Fibroblast of villous mesenchyme (primary cell): ENCODE data around the gene TPH2. TPM values are rescaled to one million over a fixed set of nuclear protein-coding genes. Genes with fewer than 3 reads are reported as not detected.

Source experiments
- DNase-seq: peaks from one replicate; pipeline ENCODE4 v3.0.0-alpha.2; 2010; ENCODE audit warnings: low read depth
- H3K4me3 ChIP-seq: 2 replicates; pipeline ENCODE4 v1.5.1; 2011; ENCODE audit warnings: low read depth, mild to moderate bottlenecking, low read length
- CTCF ChIP-seq: IDR thresholded peaks from 2 replicates; pipeline ENCODE4 v1.5.1; 2012; ENCODE audit warnings: low read depth, mild to moderate bottlenecking, low read length; ENCODE audit not compliant: insufficient read depth
- total RNA-seq: library from RNA; depleted of rRNA; stranded (reverse); fragments of >200 nt; gene quantifications from 2 replicates; pipeline ENCODE4 v1.2.3, GENCODE V29; 2012

TPH2 gene
- total RNA-seq, 1 donor, result not detected

- no peak overlapping the region for H3K4me3 ChIP-seq
- TF ChIP-seq CTCF, result no peak
- DNase-seq, result no peak
These were observed 118.8 kb downstream of the TPH2 start for GRCh38 chr12:72057330-72057914.

- no peak for DNase-seq
- no peak overlapping the region for H3K4me3 ChIP-seq
- TF ChIP-seq CTCF, result no peak
These were observed 124.4 kb downstream of the TPH2 start for GRCh38 chr12:72063073-72063472.

GRCh38 chr12:72071030-72071429 lies 132.4 kb downstream of the TPH2 start:
- TF ChIP-seq CTCF, result no peak
- no peak for DNase-seq
- H3K4me3 ChIP-seq, result no peak overlapping the region

GRCh38 chr12:72072592-72073212 lies 134.1 kb downstream of the TPH2 start:
- TF ChIP-seq CTCF, result no peak
- DNase-seq, result no peak
- H3K4me3 ChIP-seq, result no peak overlapping the region

GRCh38 chr12:72074065-72074464 lies 135.4 kb downstream of the TPH2 start:
- no peak overlapping the region for H3K4me3 ChIP-seq
- no peak for DNase-seq
- no peak for TF ChIP-seq CTCF

- H3K4me3 ChIP-seq, result no peak overlapping the region
- no peak for DNase-seq
- no peak for TF ChIP-seq CTCF
These were observed 136.3 kb downstream of the TPH2 start for GRCh38 chr12:72074956-72075355.

- no peak for DNase-seq
- no peak overlapping the region for H3K4me3 ChIP-seq
- no peak for TF ChIP-seq CTCF
These were observed 136.8 kb downstream of the TPH2 start for GRCh38 chr12:72075401-72075800.
